VCaP (cell line): ENCODE data around the gene PGBD1.
A peak's percentile ranks its signal among the peaks of the same experiment; 100 is the strongest.

Source experiments
- H3K27ac ChIP-seq: fragments of 450-650 bp; 2 replicates; pipeline ENCODE4 v1.5.1; 2017
- TF ChIP-seq, protein P1 (sequence below): fragments of 450-650 bp; conservative IDR thresholded peaks from 2 replicates; pipeline ENCODE4 v1.5.1; 2017; ENCODE audit warnings: mild to moderate bottlenecking, moderate library complexity

Gene PGBD1

DNA sequence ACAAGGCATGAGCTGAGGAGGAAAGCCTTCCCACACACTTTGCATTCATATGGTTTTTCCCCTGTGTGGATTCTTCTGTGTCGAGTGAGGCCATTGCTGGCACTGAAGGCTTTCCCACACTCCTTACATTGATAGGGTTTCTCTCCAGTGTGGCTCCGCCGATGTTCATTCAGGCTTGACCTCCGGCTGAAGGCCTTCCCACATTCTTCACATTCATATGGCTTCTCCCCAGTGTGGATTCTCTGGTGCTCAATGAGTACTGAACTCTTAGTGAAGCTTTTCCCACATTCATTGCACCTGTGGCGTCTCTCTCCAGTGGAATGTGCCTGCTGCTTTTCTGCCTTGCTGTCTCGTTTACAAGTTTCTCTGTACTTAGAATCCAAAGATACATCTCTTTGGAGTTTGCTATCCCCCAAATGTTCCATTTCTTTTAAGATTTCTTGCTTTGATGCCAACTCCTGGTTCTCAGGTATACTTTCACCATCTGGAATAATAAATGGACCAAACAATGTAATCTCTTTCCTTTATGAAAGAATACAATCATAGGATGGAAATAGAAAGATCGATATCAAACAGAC is 45.1 kb downstream of the PGBD1 start:
- H3K27ac ChIP-seq, result no peak overlapping the region
- TF ChIP-seq, protein P1, sequence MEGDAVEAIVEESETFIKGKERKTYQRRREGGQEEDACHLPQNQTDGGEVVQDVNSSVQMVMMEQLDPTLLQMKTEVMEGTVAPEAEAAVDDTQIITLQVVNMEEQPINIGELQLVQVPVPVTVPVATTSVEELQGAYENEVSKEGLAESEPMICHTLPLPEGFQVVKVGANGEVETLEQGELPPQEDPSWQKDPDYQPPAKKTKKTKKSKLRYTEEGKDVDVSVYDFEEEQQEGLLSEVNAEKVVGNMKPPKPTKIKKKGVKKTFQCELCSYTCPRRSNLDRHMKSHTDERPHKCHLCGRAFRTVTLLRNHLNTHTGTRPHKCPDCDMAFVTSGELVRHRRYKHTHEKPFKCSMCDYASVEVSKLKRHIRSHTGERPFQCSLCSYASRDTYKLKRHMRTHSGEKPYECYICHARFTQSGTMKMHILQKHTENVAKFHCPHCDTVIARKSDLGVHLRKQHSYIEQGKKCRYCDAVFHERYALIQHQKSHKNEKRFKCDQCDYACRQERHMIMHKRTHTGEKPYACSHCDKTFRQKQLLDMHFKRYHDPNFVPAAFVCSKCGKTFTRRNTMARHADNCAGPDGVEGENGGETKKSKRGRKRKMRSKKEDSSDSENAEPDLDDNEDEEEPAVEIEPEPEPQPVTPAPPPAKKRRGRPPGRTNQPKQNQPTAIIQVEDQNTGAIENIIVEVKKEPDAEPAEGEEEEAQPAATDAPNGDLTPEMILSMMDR, result no peak

DNA sequence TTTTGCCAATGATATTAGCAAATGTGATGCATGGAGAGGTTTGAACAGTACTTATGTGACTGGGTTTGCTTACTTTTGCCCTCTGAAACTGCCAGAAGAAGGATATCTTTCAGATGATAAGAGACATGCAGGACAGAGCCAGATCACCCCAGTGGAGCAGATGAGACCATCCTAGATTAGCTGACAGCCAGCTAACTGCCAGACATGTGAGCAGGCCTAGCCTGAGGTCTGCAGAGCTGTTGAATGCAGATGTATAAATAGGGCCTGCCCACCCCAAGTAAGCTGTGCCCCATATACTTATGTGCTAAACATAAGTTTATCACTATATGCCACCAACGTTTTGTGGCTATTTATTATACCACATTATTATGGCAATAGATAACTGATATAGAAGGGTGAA is 48.7 kb downstream of the PGBD1 start:
- TF ChIP-seq, protein P1, result no peak
- no peak overlapping the region for H3K27ac ChIP-seq

DNA sequence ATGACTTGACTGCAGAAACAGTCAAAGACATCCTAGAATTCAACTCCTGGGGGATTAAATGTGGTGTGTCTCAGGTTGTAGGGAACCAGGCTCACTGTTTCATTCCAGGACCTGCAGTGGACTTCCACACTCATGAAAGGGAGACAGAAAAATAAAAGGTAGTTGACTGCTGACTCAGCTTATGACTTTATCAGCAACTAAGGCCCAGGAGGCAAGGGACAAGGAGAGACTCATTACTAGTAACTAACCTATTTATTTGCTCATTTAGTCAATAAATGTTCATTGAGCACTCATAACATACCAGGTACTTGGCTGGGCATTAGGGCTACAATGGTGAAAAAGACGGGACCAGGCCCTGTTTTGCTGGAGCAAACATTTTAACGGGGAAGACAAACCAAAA is 51.7 kb downstream of the PGBD1 start:
- H3K27ac ChIP-seq, result no peak overlapping the region
- TF ChIP-seq, protein P1, result no peak

- TF ChIP-seq, protein P1, result no peak
- H3K27ac ChIP-seq, result no peak overlapping the region
Measured at GRCh38 chr6:28333599-28334018, 52.2 kb downstream of the PGBD1 start.

- peak overlapping the region; percentile 92 for H3K27ac ChIP-seq
- TF ChIP-seq, protein P1, result no peak
Measured at GRCh38 chr6:28334286-28335039, 53.1 kb downstream of the PGBD1 start.

DNA sequence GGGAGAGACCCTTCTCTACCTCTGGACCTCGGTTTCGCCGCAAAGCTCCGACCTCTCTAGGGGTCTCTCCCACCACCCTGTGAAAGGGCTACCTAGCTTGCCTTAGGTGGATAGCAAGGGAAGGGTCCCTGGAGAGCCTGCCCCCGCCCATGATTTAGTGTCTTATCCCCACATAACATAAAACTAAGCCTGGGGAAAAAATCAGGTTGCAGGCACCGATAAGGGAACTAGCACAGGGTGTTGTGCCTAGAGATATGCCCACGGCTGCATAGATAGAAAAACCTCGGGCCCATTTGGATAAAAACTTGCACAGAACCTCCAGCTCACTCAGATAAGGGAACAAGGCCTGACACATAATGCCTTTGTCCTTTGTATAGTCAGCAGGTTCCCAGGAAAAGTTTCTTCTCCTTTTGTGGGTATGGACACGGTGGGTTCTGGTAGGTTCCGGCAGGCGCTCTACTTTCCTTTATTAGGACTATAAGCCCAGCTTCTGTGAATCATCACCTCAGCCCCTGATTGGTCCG is 53.7 kb downstream of the PGBD1 start:
- peak overlapping the region; percentile 92 for H3K27ac ChIP-seq
- TF ChIP-seq, protein P1, result no peak

GRCh38 chr6:28335564-28336283 is 54.4 kb downstream of the PGBD1 start, which contains the start of gene ZSCAN31:
Gene ZSCAN31, minus strand, starts transcription at chr6:28336148. Its CDS starts 6,465 bp downstream, at chr6:28329683.
- TF ChIP-seq, protein P1, result no peak
- peak within 1 kb of the TSS; percentile 92 for H3K27ac ChIP-seq
